PC-3 (cell line): ENCODE results near the gene ADARB2.

Experiments
- EZH2 ChIP-seq: fragments of 300-600 bp; sonication (generic); IDR thresholded peaks from one replicate; pipeline ENCODE4 v1.6.1; 2017; ENCODE audit warnings: antibody characterized with exemption, mild to moderate bottlenecking, low read length; ENCODE audit not compliant: unreplicated experiment
- TF ChIP-seq, protein P1 (sequence below): fragments of 300-600 bp; sonication (generic); conservative IDR thresholded peaks from 2 replicates; pipeline ENCODE4 v1.5.1; 2017; ENCODE audit warnings: antibody characterized with exemption, low read depth, mild to moderate bottlenecking, low read length

GRCh38 chr10:1403508-1404322 lies 333.6 kb downstream of the ADARB2 start:
- TF ChIP-seq, protein P1, sequence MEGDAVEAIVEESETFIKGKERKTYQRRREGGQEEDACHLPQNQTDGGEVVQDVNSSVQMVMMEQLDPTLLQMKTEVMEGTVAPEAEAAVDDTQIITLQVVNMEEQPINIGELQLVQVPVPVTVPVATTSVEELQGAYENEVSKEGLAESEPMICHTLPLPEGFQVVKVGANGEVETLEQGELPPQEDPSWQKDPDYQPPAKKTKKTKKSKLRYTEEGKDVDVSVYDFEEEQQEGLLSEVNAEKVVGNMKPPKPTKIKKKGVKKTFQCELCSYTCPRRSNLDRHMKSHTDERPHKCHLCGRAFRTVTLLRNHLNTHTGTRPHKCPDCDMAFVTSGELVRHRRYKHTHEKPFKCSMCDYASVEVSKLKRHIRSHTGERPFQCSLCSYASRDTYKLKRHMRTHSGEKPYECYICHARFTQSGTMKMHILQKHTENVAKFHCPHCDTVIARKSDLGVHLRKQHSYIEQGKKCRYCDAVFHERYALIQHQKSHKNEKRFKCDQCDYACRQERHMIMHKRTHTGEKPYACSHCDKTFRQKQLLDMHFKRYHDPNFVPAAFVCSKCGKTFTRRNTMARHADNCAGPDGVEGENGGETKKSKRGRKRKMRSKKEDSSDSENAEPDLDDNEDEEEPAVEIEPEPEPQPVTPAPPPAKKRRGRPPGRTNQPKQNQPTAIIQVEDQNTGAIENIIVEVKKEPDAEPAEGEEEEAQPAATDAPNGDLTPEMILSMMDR = no peak
- no peak for TF ChIP-seq EZH2
